Jurkat, Clone E6-1 (cell line): ENCODE data around the gene MRPL51.

ENCODE experiments used
- DNase-seq: peaks from one replicate; pipeline ENCODE4 v3.0.0-alpha.2; 2011; ENCODE audit warnings: low read depth, low spot score
- H3K4me3 ChIP-seq: 2 replicates; pipeline ENCODE4 v1.5.1; 2011; ENCODE audit warnings: mild to moderate bottlenecking, low read length, control low read depth, moderate library complexity

The MRPL51 gene

GRCh38 chr12:6465467-6466183 is 27.4 kb downstream of the MRPL51 start:
- H3K4me3 ChIP-seq = no peak overlapping the region
- DNase-seq = peak; percentile 57

GRCh38 chr12:6464531-6464930 is 28.5 kb downstream of the MRPL51 start:
- H3K4me3 ChIP-seq = no peak overlapping the region
- no peak for DNase-seq

- no peak for DNase-seq
- no peak overlapping the region for H3K4me3 ChIP-seq
Measured at GRCh38 chr12:6463858-6464257, 29.2 kb downstream of the MRPL51 start.

GRCh38 chr12:6463216-6463615 is 29.8 kb downstream of the MRPL51 start:
- no peak overlapping the region for H3K4me3 ChIP-seq
- DNase-seq = no peak

GRCh38 chr12:6462234-6462995 is 30.6 kb downstream of the MRPL51 start:
- peak overlapping the region; percentile 44 for H3K4me3 ChIP-seq
- peak; percentile 66 for DNase-seq

- peak; percentile 98 for DNase-seq
- peak overlapping the region; percentile 44 for H3K4me3 ChIP-seq
Measured at GRCh38 chr12:6461401-6462233, 31.4 kb downstream of the MRPL51 start.

GRCh38 chr12:6460751-6461371 is 32.2 kb downstream of the MRPL51 start:
- DNase-seq = no peak
- H3K4me3 ChIP-seq = peak overlapping the region; percentile 44

- no peak overlapping the region for H3K4me3 ChIP-seq
- no peak for DNase-seq
Measured at GRCh38 chr12:6459004-6459337, 34.1 kb downstream of the MRPL51 start.

GRCh38 chr12:6458281-6459003 is 34.6 kb downstream of the MRPL51 start:
- no peak for DNase-seq
- no peak overlapping the region for H3K4me3 ChIP-seq

- no peak for DNase-seq
- no peak overlapping the region for H3K4me3 ChIP-seq
Measured at GRCh38 chr12:6457220-6457945, 35.7 kb downstream of the MRPL51 start.

GRCh38 chr12:6452944-6453630 is 40.0 kb downstream of the MRPL51 start:
- H3K4me3 ChIP-seq = peak overlapping the region; percentile 93
- no peak for DNase-seq

GRCh38 chr12:6452245-6452943 is 40.7 kb downstream of the MRPL51 start:
- DNase-seq = no peak
- peak overlapping the region; percentile 93 for H3K4me3 ChIP-seq

- peak within 1 kb of the TSS; percentile 93 for H3K4me3 ChIP-seq
- peak; percentile 83 for DNase-seq
Measured at GRCh38 chr12:6451348-6452244, 41.5 kb downstream of the MRPL51 start, which contains the start of gene TAPBPL. Gene TAPBPL, plus strand, starts transcription at chr12:6452042. Its CDS starts 207 bp downstream, at chr12:6452249.

- H3K4me3 ChIP-seq = peak overlapping the region; percentile 93
- no peak for DNase-seq
Measured at GRCh38 chr12:6450869-6451347, 42.2 kb downstream of the MRPL51 start.

- DNase-seq = no peak
- H3K4me3 ChIP-seq = peak overlapping the region; percentile 93
Measured at GRCh38 chr12:6450091-6450868, 42.8 kb downstream of the MRPL51 start.
